Measurements from ENCODE around the gene CRX. TPM values are rescaled to one million over a fixed set of nuclear protein-coding genes. Genes with fewer than 3 reads are reported as not detected.
"Not testable (repeated sequence)": the region's sequence is repeated elsewhere in the genome, so short reads cannot be mapped to it uniquely, and the experiment has no call there.

The CRX gene
- not detected in 2 replicates for total RNA-seq

GRCh38 chr19:47821460-47822020, at the start of gene CRX:
Gene CRX, plus strand, starts transcription at chr19:47821937. Its CDS starts 12,507 bp downstream, at chr19:47834444.
- H3K36me3 ChIP-seq (ENCODE audit: control insufficient read depth, insufficient read depth, low read length), result no peaks in the 10 kb centered on the region
- H3K27me3 ChIP-seq (ENCODE audit: control insufficient read depth, insufficient read depth, low read length), result peaks cover 29% of the 10 kb centered on the region
- TF ChIP-seq CTCF (IDR thresholded peaks at IDR 0.05; ENCODE audit: insufficient read depth, low read length, poor library complexity, severe bottlenecking), result no peak
- DNase-seq (ENCODE audit: low read depth), result no peak
- no peak within 1 kb of the TSS for H3K4me3 ChIP-seq (ENCODE audit: low read depth, low read length)

GRCh38 chr19:47776568-47776967, 45.2 kb upstream of the CRX start:
- Histone ChIP-seq H3K36me3 (ENCODE audit: control insufficient read depth, insufficient read depth, low read length) (no peaks in the 10 kb centered on the region), H3K27me3 (ENCODE audit: control insufficient read depth, insufficient read depth, low read length) (no peaks in the 10 kb centered on the region), H3K4me3 (ENCODE audit: low read depth, low read length) (no peak overlapping the region)
- TF ChIP-seq CTCF (IDR thresholded peaks at IDR 0.05; ENCODE audit: insufficient read depth, low read length, poor library complexity, severe bottlenecking), result no peak
- no peak for DNase-seq (ENCODE audit: low read depth)

DNA sequence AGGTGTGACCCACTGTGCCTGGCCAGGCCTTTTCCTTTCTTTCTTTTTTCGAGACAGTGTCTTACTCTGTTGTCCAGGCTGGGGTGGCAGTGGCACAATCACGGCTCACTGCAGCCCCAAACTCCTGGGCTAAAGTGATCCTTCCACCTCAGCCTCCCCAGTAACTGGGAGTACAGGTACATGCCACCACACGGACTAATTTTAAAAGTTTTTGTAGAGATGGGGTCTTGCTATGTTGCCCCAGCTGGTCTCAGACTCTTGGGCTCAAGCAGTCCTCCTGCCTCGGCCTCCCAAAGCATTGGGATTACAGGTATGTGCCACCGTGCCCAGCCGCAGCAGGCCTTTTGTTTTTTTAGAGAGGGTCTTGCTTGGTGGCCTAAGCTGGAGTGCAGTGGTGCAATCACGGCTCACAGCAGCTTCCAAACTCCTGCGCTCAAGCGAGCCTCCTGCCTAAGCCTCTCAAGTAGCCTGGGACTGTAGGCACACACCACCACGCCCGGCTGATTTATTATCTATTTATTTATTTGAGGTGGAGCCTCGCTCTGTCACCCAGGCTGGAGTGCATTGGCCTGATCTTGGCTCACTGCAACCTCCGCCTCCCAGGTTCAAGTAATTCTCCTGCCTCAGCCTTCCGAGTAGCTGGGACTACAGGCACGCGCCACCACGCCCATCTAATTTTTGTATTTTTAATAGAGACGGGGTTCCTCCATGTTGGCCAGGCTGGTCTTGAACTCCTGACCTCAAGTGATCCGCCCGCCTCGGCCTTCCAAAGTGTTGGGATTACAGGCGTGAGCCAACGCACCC, 44.3 kb upstream of the CRX start:
- not testable (repeated sequence) for DNase-seq (ENCODE audit: low read depth); H3K27me3 ChIP-seq (ENCODE audit: control insufficient read depth, insufficient read depth, low read length); H3K36me3 ChIP-seq (ENCODE audit: control insufficient read depth, insufficient read depth, low read length)
- H3K4me3 ChIP-seq (ENCODE audit: low read depth, low read length), result peak overlapping the region; percentile 88

DNA sequence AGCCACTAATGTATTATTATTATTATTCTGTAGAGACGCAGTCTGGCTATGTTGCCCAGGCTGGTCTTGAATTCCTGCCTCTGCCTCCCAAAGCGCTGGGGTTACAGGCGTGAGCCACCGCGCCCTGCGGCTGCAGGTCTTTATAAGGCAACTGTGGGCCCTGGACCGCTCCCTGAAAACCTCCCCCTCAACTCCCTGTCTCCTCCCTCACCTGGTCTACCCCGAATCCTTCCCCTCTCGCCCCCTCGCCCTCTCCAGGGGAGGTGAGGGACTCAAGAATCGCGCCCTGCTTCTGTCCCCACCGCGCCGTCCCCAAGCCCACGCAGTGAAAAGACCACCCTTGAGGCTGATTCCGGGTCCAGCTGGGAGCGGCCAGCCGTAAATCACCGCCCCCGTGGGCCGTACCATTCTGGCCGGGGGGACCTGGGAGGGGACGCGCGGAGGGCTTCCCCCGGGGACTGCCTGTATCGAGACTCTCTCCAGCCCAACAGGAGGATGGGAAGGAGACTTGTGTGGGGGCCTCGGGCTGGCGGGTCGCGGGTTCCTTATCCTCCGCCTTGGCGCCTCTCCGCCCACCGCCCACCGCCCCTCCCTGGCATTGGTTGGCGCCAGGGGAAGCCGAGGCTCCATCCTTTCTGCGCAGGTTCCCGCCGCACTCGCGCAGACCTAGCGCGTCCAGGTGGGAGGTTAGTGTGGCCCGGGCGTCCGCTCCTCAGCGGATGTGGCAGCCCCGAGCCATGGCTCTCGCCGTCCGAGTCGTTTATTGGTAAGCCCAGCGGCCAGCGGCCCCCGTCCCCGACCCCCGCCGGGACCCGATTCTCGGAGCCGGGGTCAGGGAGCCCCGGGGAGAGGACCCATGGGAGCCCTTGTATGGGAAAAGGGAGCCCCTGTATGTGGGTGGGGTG, 43.4 kb upstream of the CRX start, which contains the start of gene SELENOW:
TSS of gene SELENOW (plus strand) at position 655 of the 905 bp plus-strand sequence. CDS start at position 738, 83 bp downstream.
- peaks cover 2% of the 10 kb centered on the region for H3K36me3 ChIP-seq (ENCODE audit: control insufficient read depth, insufficient read depth, low read length)
- no peaks in the 10 kb centered on the region for H3K27me3 ChIP-seq (ENCODE audit: control insufficient read depth, insufficient read depth, low read length)
- no peak for DNase-seq (ENCODE audit: low read depth)
- no peak for TF ChIP-seq CTCF (IDR thresholded peaks at IDR 0.05; ENCODE audit: insufficient read depth, low read length, poor library complexity, severe bottlenecking)
- H3K4me3 ChIP-seq (ENCODE audit: low read depth, low read length), result peak within 1 kb of the TSS; percentile 88

DNA sequence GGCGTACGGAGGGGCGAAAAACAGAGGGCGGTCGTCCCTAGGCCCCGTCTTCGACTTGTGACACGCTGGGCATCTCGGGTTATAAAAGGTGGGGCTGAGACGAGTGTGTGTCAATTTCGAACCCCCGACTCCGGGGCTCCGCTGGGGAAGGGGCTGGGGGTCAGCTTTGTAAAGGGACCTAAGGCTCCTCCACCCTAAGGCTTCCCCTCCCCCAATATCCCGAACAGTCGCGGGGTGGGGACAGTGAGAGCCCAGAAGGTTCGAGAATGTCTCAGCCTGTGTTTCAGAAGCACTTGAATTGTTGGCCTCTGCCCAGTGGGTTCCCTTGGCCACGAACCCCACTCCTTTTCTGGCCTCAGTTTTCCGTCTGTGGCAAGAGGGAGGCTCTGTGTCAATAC, 42.8 kb upstream of the CRX start:
- peak overlapping the region; percentile 88 for H3K4me3 ChIP-seq (ENCODE audit: low read depth, low read length)
- no peak for TF ChIP-seq CTCF (IDR thresholded peaks at IDR 0.05; ENCODE audit: insufficient read depth, low read length, poor library complexity, severe bottlenecking)
- peaks cover 2% of the 10 kb centered on the region for H3K36me3 ChIP-seq (ENCODE audit: control insufficient read depth, insufficient read depth, low read length)
- DNase-seq (ENCODE audit: low read depth), result no peak
- no peaks in the 10 kb centered on the region for H3K27me3 ChIP-seq (ENCODE audit: control insufficient read depth, insufficient read depth, low read length)

Data from kidney epithelial cell (primary cell).